D721Med (cell line): ENCODE results near the gene IHH.

ENCODE experiments used
- DNase-seq: peaks from one replicate; pipeline ENCODE4 v3.0.0; 2011; ENCODE audit warnings: low spot score; ENCODE audit not compliant: insufficient read length
- FAIRE-seq: peaks from 2 replicates; lab custom pipeline; 2011; peaks lifted over from hg19 to GRCh38; lab: Jason Lieb, UNC
- CTCF ChIP-seq: IDR thresholded peaks from 2 replicates; pipeline ENCODE4 v1.5.1; 2012; ENCODE audit warnings: mild to moderate bottlenecking, control low read depth; ENCODE audit not compliant: insufficient read depth; ENCODE audit errors: missing control alignments

Gene IHH

GRCh38 chr2:219010162-219010756 is 50.5 kb downstream of the IHH start:
- DNase-seq (no peak), FAIRE-seq (no peak)
- peak; percentile 29 for TF ChIP-seq CTCF

- no peak for FAIRE-seq
Measured at GRCh38 chr2:219009294-219009693, 51.4 kb downstream of the IHH start.

More at GRCh38 chr2:219009294-219009693, 51.4 kb downstream of the IHH start:
- no peak for DNase-seq
- no peak for TF ChIP-seq CTCF
